OCI-LY1 (cell line): ENCODE data around the gene TMED8.

Experiments used
- H2AFZ ChIP-seq: fragments of 200-600 bp; sonication (generic), shearing (Covaris generic); 2 replicates; pipeline ENCODE4 v1.6.0; 2014; ENCODE audit warnings: antibody characterized with exemption, mild to moderate bottlenecking, low read length
- H3F3A ChIP-seq: fragments of 200-600 bp; sonication (generic), shearing (Covaris generic); 2 replicates; pipeline ENCODE4 v1.6.0; 2014; ENCODE audit warnings: mild to moderate bottlenecking, antibody characterized with exemption, low read length, moderate library complexity; ENCODE audit not compliant: insufficient read depth
- H3K27ac ChIP-seq: fragments of 200-600 bp; sonication (generic); 2 replicates; pipeline ENCODE4 v1.5.1; 2014; ENCODE audit warnings: low read length, mixed run types, mild to moderate bottlenecking, low read depth; ENCODE audit not compliant: poor library complexity, severe bottlenecking
- H3K27me3 ChIP-seq: fragments of 200-600 bp; sonication (generic); 2 replicates; pipeline ENCODE4 v1.6.0; 2014; ENCODE audit warnings: antibody characterized with exemption, mild to moderate bottlenecking, low read length, moderate library complexity; ENCODE audit not compliant: insufficient read depth
- H3K36me3 ChIP-seq: fragments of 200-600 bp; sonication (generic); 2 replicates; pipeline ENCODE4 v1.6.1; 2014; ENCODE audit warnings: mild to moderate bottlenecking, antibody characterized with exemption, low read length, moderate library complexity, mixed read lengths; ENCODE audit not compliant: insufficient read depth
- H3K4me1 ChIP-seq: fragments of 200-600 bp; sonication (generic); 2 replicates; pipeline ENCODE4 v1.5.1; 2014; ENCODE audit warnings: mild to moderate bottlenecking, low read length, moderate library complexity; ENCODE audit not compliant: insufficient read depth, severe bottlenecking
- H3K4me2 ChIP-seq: fragments of 200-600 bp; sonication (generic), shearing (Covaris generic); 2 replicates; pipeline ENCODE4 v1.6.1; 2014; ENCODE audit warnings: low read length
- H3K4me3 ChIP-seq: fragments of 200-600 bp; sonication (generic); 2 replicates; pipeline ENCODE4 v1.5.1; 2014; ENCODE audit warnings: low read length, low read depth, mild to moderate bottlenecking, mixed read lengths; ENCODE audit not compliant: poor library complexity, severe bottlenecking
- H3K79me2 ChIP-seq: fragments of 200-600 bp; shearing (Covaris generic); 2 replicates; pipeline ENCODE4 v1.6.1; 2016; ENCODE audit warnings: mixed run types, low read length, mixed read lengths; ENCODE audit not compliant: insufficient read depth
- H3K9ac ChIP-seq: fragments of 200-600 bp; sonication (generic), shearing (Covaris generic); 2 replicates; pipeline ENCODE4 v1.6.1; 2014; ENCODE audit warnings: mild to moderate bottlenecking, low read length, mixed read lengths
- H3K9me2 ChIP-seq: fragments of 200-600 bp; sonication (generic), shearing (Covaris generic); 2 replicates; pipeline ENCODE4 v1.6.1; 2014; ENCODE audit warnings: low read depth, mild to moderate bottlenecking, low read length, mixed read lengths
- H3K9me3 ChIP-seq: fragments of 200-600 bp; shearing (Covaris generic); 2 replicates; pipeline ENCODE4 v1.6.1; 2014; ENCODE audit warnings: low read length, mixed read lengths
- H4K20me1 ChIP-seq: fragments of 200-600 bp; sonication (generic), shearing (Covaris generic); 2 replicates; pipeline ENCODE4 v1.6.0; 2016; ENCODE audit warnings: mild to moderate bottlenecking, low read length; ENCODE audit not compliant: insufficient read depth
- CTCF ChIP-seq: fragments of 200-600 bp; sonication (generic), shearing (Covaris generic); IDR thresholded peaks from 2 replicates; pipeline ENCODE4 v1.5.1; 2017; ENCODE audit warnings: mild to moderate bottlenecking, antibody characterized with exemption, low read length, moderate library complexity, mixed read lengths
- EZH2 ChIP-seq: fragments of 200-600 bp; sonication (generic), shearing (Covaris generic); IDR thresholded peaks from 2 replicates; pipeline ENCODE4 v1.8.0; 2017; ENCODE audit warnings: borderline replicate concordance, mixed run types, mild to moderate bottlenecking, antibody characterized with exemption, low read length, moderate library complexity, mixed read lengths

The TMED8 gene

GRCh38 chr14:77329872-77330271 is 47.0 kb downstream of the TMED8 start:
- no peak overlapping the region for H3K27ac ChIP-seq
- H3K9me2 ChIP-seq, result no peaks in the 10 kb centered on the region
- TF ChIP-seq CTCF (no peak), EZH2 (no peak)
- H3K36me3 ChIP-seq, result peaks cover 6% of the 10 kb centered on the region
- H3K79me2 ChIP-seq, result no peaks in the 10 kb centered on the region
- no peaks in the 10 kb centered on the region for H3K9me3 ChIP-seq
- H3K27me3 ChIP-seq, result no peaks in the 10 kb centered on the region
- H4K20me1 ChIP-seq, result no peaks in the 10 kb centered on the region
- no peak overlapping the region for H3K9ac ChIP-seq
- no peak overlapping the region for H2AFZ ChIP-seq
- H3F3A ChIP-seq, result no peaks in the 10 kb centered on the region
- no peak overlapping the region for H3K4me3 ChIP-seq
- no peak overlapping the region for H3K4me2 ChIP-seq
- no peaks in the 10 kb centered on the region for H3K4me1 ChIP-seq

GRCh38 chr14:77327111-77327510 is 49.8 kb downstream of the TMED8 start:
- no peaks in the 10 kb centered on the region for H3K36me3 ChIP-seq
- no peaks in the 10 kb centered on the region for H3K79me2 ChIP-seq
- H3K4me3 ChIP-seq, result no peak overlapping the region
- H3K9ac ChIP-seq, result no peak overlapping the region
- H3K9me3 ChIP-seq, result no peaks in the 10 kb centered on the region
- no peak overlapping the region for H3K27ac ChIP-seq
- no peaks in the 10 kb centered on the region for H3F3A ChIP-seq
- peaks cover 8% of the 10 kb centered on the region for H3K4me1 ChIP-seq
- no peak overlapping the region for H2AFZ ChIP-seq
- TF ChIP-seq EZH2 (no peak), CTCF (no peak)
- no peak overlapping the region for H3K4me2 ChIP-seq
- H4K20me1 ChIP-seq, result no peaks in the 10 kb centered on the region
- H3K9me2 ChIP-seq, result no peaks in the 10 kb centered on the region
- no peaks in the 10 kb centered on the region for H3K27me3 ChIP-seq

- Histone ChIP-seq H3K36me3 (no peaks in the 10 kb centered on the region), H3K79me2 (no peaks in the 10 kb centered on the region), H3K4me2 (no peak overlapping the region), H3K27ac (no peak overlapping the region), H3F3A (no peaks in the 10 kb centered on the region), H3K4me1 (peaks cover 12% of the 10 kb centered on the region), H2AFZ (no peak overlapping the region), H3K27me3 (no peaks in the 10 kb centered on the region), H3K9me3 (no peaks in the 10 kb centered on the region), H3K4me3 (no peak overlapping the region), H3K9ac (no peak overlapping the region), H3K9me2 (no peaks in the 10 kb centered on the region), H4K20me1 (no peaks in the 10 kb centered on the region)
- TF ChIP-seq EZH2 (no peak), CTCF (no peak)
Measured at GRCh38 chr14:77325746-77326094, 51.2 kb downstream of the TMED8 start.
